OCI-LY1 (cell line): ENCODE measurements around the gene DUSP9.

ENCODE experiments used
- CTCF ChIP-seq: fragments of 200-600 bp; sonication (generic), shearing (Covaris generic); IDR thresholded peaks from 2 replicates; pipeline ENCODE4 v1.5.1; 2017; ENCODE audit warnings: mild to moderate bottlenecking, antibody characterized with exemption, low read length, moderate library complexity, mixed read lengths
- EZH2 ChIP-seq: fragments of 200-600 bp; sonication (generic), shearing (Covaris generic); IDR thresholded peaks from 2 replicates; pipeline ENCODE4 v1.8.0; 2017; ENCODE audit warnings: borderline replicate concordance, mixed run types, mild to moderate bottlenecking, antibody characterized with exemption, low read length, moderate library complexity, mixed read lengths

- TF ChIP-seq CTCF, result no peak
- no peak for TF ChIP-seq EZH2
Observed at GRCh38 chrX:153628129-153628528, 18.9 kb upstream of the DUSP9 start.
